ENCODE measurements around the gene GABRG3. TPM values are rescaled to one million over a fixed set of nuclear protein-coding genes. Genes with fewer than 3 reads are reported as not detected.

Gene GABRG3
- total RNA-seq, 1 donor from 2014 or later = not detected

GRCh38 chr15:27025481-27025966 is 54.5 kb downstream of the GABRG3 start:
- Histone ChIP-seq H3K36me3 (no peaks in the 10 kb centered on the region), H3K27me3 (ENCODE audit: low read depth) (peaks cover 5% of the 10 kb centered on the region), H3K4me1 (no peaks in the 10 kb centered on the region), H3K4me3 (no peak overlapping the region), H3K27ac (no peak overlapping the region), H3K9me3 (no peaks in the 10 kb centered on the region)
- intact Hi-C loops (cut with DNase I) = no loop called here
- no peak for TF ChIP-seq CTCF (IDR thresholded peaks at IDR 0.05)
- DNase-seq (no peak), ATAC-seq (no peak)

GRCh38 chr15:27027229-27027628 is 56.2 kb downstream of the GABRG3 start:
- ATAC-seq (no peak), DNase-seq (no peak)
- no peak for TF ChIP-seq CTCF (IDR thresholded peaks at IDR 0.05)

GRCh38 chr15:27028858-27029477 is 58.0 kb downstream of the GABRG3 start:
- intact Hi-C loops (cut with DNase I) = no loop called here
- no peaks in the 10 kb centered on the region for H3K4me1 ChIP-seq
- ATAC-seq (no peak), DNase-seq (no peak)
- no peak overlapping the region for H3K27ac ChIP-seq
- TF ChIP-seq CTCF (IDR thresholded peaks at IDR 0.05) = no peak
- no peak overlapping the region for H3K4me3 ChIP-seq
- no peaks in the 10 kb centered on the region for H3K9me3 ChIP-seq
- no peaks in the 10 kb centered on the region for H3K36me3 ChIP-seq
- H3K27me3 ChIP-seq (ENCODE audit: low read depth) = peaks cover 5% of the 10 kb centered on the region

More at GRCh38 chr15:27027229-27027628, 56.2 kb downstream of the GABRG3 start:
- no peaks in the 10 kb centered on the region for H3K4me1 ChIP-seq
- no peak overlapping the region for H3K27ac ChIP-seq
- H3K9me3 ChIP-seq = no peaks in the 10 kb centered on the region
- H3K27me3 ChIP-seq (ENCODE audit: low read depth) = peaks cover 5% of the 10 kb centered on the region
- H3K36me3 ChIP-seq = no peaks in the 10 kb centered on the region
- H3K4me3 ChIP-seq = no peak overlapping the region
- intact Hi-C loops (cut with DNase I) = no loop called here

GRCh38 chr15:27036210-27036609 is 65.2 kb downstream of the GABRG3 start:
- no peaks in the 10 kb centered on the region for H3K36me3 ChIP-seq
- no peaks in the 10 kb centered on the region for H3K9me3 ChIP-seq
- no peak for DNase-seq
- no peak overlapping the region for H3K27ac ChIP-seq
- H3K4me3 ChIP-seq = no peak overlapping the region
- no peaks in the 10 kb centered on the region for H3K4me1 ChIP-seq
- intact Hi-C loops (cut with DNase I) = no loop called here
- no peak for TF ChIP-seq CTCF (IDR thresholded peaks at IDR 0.05)
- H3K27me3 ChIP-seq (ENCODE audit: low read depth) = no peaks in the 10 kb centered on the region
- ATAC-seq = no peak

GRCh38 chr15:27037501-27037900 is 66.5 kb downstream of the GABRG3 start:
- H3K27me3 ChIP-seq (ENCODE audit: low read depth) = no peaks in the 10 kb centered on the region
- H3K4me1 ChIP-seq = no peaks in the 10 kb centered on the region
- no peaks in the 10 kb centered on the region for H3K36me3 ChIP-seq
- no peak overlapping the region for H3K27ac ChIP-seq
- no peaks in the 10 kb centered on the region for H3K9me3 ChIP-seq
- H3K4me3 ChIP-seq = no peak overlapping the region
- ATAC-seq = no peak
- no peak for DNase-seq
- intact Hi-C loops (cut with DNase I) = no loop called here
- no peak for TF ChIP-seq CTCF (IDR thresholded peaks at IDR 0.05)
